GM21786 (cell line): ENCODE measurements around the gene DHX40.
"Not testable (repeated sequence)": the region's sequence is repeated elsewhere in the genome, so short reads cannot be mapped to it uniquely, and the experiment has no call there.

Experiments
- ATAC-seq: cut with Tn5 transposase; IDR thresholded peaks from one replicate; pipeline ENCODE4 v1.9.1; 2021; ENCODE audit not compliant: unreplicated experiment

Gene DHX40

GRCh38 chr17:59558953-59559352 is 6.5 kb upstream of the DHX40 start:
- no peak for ATAC-seq

GRCh38 chr17:59561042-59561441 is 4.4 kb upstream of the DHX40 start:
- no peak for ATAC-seq

DNA sequence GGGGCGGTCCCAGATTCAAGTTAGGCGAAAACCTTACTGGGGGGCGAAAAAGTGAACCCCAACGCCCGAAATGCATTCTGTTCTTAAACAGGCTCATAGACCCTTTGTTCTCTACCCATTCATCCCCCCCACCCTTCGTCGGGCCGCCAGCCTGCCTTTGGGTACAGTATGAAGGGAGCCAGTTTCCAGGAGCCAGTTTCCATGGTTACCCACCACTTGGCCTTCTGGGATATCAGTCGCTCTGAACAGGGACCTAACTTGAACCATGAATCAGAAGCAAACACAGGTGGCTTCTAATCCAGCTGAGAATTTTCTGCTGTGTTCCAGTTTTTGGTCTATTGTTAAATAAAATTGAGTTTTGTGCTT is 532 bp downstream of the DHX40 start:
- ATAC-seq, result peak; percentile 49

DNA sequence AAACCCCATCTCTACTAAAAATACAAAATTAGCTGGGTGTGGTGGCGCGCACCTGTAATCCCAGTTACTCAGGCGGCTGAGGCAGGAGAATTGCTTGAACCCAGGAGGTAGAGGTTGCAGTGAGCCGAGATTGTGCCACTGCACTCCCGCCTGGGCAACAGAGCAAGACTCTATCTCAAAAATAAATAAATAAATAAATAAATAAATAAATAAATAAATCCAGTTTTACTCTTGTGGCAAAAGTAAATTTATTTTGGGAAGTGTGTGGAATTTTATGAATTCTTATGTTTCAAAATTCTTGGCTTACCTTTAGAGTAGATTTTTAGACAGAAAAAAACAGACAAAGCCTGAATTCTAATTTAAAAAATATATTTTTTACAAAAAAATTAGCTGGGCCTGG is 3.7 kb downstream of the DHX40 start:
- not testable (repeated sequence) for ATAC-seq

- ATAC-seq, result no peak
Observed at GRCh38 chr17:59572301-59572924, 7.0 kb downstream of the DHX40 start.

DNA sequence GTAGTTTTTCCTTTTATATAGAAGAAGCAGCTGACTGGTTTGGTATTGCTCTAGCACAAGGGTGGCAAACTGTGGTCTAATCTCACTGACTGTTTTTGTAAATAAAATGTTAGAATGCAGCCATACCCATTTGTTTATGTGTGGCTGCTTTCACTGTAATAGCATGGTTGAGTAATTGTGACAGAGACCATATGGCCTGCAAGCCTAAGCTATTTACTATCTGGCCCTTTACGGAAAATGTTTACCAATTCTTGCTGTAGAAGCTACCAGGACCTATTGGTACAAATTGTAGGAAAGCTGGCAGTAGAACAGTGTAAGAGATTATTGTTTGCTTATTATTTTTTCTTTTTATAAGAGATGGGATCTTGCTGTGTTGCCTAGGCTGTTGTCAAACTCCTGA is 18.8 kb downstream of the DHX40 start:
- ATAC-seq, result not testable (repeated sequence)

DNA sequence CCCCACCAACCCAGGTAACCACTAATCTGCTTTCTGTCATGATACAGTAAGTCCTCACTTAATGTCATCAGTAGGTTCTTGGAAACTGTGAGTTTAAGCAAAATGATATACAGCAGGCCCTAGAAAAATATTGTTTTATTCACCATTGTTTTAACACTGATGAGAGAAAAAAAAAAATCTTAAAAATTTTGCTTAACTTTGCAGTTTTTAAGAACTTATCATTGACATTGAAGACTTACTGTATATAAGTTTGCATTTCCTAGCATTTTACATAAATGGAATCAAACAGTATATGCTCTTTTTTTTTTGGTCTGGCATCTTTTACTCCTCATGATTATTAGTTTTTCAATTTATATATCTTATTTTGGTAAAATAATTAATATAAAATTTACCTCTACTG is 34.8 kb downstream of the DHX40 start:
- ATAC-seq, result no peak

- ATAC-seq, result no peak
Observed at GRCh38 chr17:59601130-59601529, 35.7 kb downstream of the DHX40 start.

- no peak for ATAC-seq
Observed at GRCh38 chr17:59607061-59607460, 41.7 kb downstream of the DHX40 start.

DNA sequence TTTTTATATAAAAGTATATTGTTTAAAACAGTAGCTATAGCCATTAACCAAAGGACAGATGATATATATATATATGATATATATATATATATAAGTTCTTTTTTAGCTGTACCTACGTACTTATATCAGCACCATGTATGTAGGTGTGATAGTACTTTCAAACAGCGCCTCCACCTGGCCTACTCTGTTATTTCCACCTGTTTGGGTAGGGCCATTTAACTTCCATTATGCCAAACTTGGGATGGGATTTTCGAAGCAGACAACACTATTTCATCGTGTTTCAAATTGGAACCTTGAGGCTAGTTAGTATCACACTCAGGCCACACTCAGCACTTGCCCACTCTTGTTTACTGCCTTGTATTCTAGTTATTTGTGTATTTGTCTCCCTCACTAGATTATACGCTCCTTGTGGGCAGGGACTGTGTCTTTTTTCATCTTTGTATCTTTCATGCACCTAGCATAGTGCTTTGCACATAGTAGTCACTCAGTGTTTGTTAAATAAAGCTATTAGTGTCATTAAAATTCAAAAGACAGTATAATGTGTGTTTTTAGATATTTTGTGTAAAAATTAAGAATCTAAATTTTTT is 42.5 kb downstream of the DHX40 start:
- ATAC-seq, result no peak

- no peak for ATAC-seq
Observed at GRCh38 chr17:59611503-59611902, 46.1 kb downstream of the DHX40 start.

DNA sequence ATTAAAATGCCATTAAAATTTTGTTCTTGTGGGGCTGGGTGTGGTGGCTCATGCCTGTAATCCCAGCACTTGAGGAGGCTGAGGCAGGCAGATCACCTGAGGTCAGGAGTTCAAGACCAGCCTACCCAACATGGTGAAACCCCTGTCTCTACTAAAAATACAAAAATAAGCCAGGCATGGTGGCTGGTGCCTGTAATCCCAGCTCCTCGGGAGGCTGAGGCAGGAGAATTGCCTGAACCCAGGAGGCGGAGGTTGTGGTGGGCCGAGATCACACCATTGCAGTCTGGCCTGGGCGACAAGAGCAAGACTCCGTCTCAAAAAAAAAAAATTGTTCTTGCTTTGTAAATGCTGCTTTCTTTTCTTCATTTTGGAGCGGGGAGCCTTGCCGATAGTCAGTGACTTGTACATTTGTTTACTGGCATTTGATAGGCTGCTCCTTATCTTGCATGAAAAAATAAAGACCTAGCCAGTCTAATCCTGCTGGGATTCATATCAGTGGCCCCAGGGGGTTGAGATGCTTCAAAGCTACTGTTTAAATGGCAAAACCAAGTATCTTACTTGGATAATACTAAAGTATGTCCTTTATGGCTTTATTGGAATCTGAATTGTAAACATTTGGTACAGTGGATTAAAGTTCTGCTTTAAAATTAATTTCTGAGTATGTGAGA is 51.0 kb downstream of the DHX40 start:
- ATAC-seq, result no peak

GRCh38 chr17:59617156-59617732 is 51.8 kb downstream of the DHX40 start:
- ATAC-seq, result no peak

- ATAC-seq, result no peak
Observed at GRCh38 chr17:59619035-59619297, 53.6 kb downstream of the DHX40 start.

DNA sequence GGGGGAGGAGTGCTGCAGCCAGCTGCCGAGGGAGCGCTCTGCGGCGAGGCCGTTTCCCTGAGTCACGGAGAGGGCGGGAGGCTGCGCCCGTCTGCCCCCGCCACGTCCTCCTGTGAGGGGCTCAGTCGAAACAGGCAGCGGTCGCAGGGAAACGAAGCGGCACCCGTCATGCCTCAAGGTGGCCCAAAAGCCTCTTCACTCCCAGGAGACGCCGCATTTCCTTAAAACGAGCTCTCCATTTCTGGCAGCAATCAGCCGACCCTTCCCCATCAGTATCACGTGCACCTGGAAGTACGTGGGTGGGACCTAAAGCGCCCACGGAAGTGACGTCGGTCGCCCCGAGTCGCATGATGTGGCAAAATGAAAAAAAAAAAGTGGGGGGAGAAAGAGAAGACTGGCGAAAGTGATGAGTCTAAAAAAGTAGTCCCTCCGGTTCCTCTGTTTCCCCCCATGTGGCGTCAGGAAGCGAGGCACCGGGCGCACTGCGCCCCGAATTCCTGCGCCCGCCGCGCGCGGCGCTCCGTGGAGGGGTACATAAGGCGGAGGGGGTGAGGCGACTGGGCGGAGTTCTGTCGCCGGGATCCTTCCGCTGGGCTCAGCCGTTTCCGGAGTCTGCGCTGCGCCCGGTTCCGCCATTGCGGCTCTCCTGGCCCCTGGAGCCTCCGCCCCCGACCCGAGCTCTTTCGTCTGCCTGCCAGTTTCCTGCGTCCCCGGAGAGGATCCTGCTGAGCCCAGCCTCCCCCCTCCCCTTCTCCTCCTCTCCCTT is 54.1 kb downstream of the DHX40 start, which contains the start of gene CLTC:
Gene CLTC, plus strand, starts transcription at position 598 of the 766 bp plus-strand sequence. CDS start 237 bp downstream, outside the sequence.
- ATAC-seq, result peak; percentile 72

DNA sequence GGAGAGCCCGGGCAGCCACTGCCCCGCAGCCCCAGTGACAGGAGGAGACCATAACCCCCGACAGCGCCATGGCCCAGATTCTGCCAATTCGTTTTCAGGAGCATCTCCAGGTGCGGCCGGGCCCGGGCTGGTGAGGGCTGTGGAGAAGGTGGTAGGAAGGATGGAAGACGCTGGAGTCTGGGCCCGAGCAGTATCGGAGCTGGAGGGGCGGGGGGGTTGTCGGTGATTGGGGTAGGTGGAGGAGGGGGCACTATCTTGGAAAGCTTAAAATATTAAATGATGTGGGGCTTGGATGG is 54.6 kb downstream of the DHX40 start:
- ATAC-seq, result no peak

- ATAC-seq, result no peak
Observed at GRCh38 chr17:59620518-59621259, 55.3 kb downstream of the DHX40 start.

- no peak for ATAC-seq
Observed at GRCh38 chr17:59621771-59622170, 56.4 kb downstream of the DHX40 start.

GRCh38 chr17:59623151-59623550 is 57.7 kb downstream of the DHX40 start:
- no peak for ATAC-seq

DNA sequence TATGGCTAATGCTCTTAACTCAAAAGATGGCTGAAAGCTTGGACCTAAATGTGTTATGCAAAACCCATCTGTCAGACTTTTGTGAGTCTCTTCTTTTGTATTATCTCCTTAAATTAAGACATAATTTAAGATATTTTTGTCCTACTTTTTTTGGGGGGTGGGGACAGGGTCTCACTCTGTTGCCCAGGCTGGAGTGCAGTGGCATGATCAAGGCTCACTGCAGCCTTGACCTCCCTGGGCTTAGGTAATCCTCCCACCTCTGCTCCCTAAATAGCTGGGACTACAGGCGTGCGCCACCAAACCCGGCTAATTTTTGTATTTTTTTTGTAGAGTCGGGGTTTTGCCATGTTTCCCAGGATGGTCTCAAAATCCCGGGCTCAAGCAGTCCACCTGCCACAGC is 61.3 kb downstream of the DHX40 start:
- ATAC-seq, result no peak

DNA sequence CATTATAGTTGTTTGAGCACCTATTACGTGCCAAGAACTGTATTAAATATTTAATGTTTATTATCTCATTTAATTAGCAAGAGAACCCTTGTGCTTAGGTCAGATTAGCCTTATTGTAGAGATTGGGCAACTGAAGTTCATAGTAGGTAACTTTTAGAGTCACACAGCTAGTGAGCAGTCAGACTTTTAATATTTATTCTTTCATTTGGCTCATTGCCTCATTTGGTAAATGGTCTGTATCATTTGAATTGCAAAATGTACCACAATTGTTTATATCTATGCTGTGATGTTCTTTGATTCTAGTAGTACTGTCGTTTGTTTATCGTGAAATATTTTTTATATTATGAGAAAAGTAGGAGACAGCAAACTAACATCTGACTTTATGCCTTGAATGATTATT is 61.9 kb downstream of the DHX40 start:
- no peak for ATAC-seq
